Trophoblast cell (in vitro differentiated cells and primary cell): ENCODE results near the gene IQSEC1.

ENCODE experiments used
- DNase-seq, 2 donors: peaks; one replicate each; pipeline ENCODE4 v3.0.0-alpha.2; 2016
- H2AFZ ChIP-seq: 2 replicates; pipeline ENCODE4 v1.6.1; 2013; ENCODE audit warnings: low read length, moderate library complexity, mild to moderate bottlenecking; ENCODE audit not compliant: insufficient read depth, poor library complexity
- H2AK5ac ChIP-seq: 2 replicates; pipeline ENCODE4 v1.6.1; 2013; ENCODE audit warnings: mild to moderate bottlenecking, low read length
- H2BK120ac ChIP-seq: 2 replicates; pipeline ENCODE4 v1.6.1; 2013; ENCODE audit warnings: low read length, mild to moderate bottlenecking, moderate library complexity; ENCODE audit not compliant: insufficient read depth, poor library complexity
- H2BK12ac ChIP-seq: 2 replicates; pipeline ENCODE4 v1.6.1; 2013; ENCODE audit warnings: mild to moderate bottlenecking, low read length, moderate library complexity
- H2BK5ac ChIP-seq: 2 replicates; pipeline ENCODE4 v1.6.1; 2013; ENCODE audit warnings: low read length, low read depth, moderate library complexity, mild to moderate bottlenecking; ENCODE audit not compliant: poor library complexity
- H3K14ac ChIP-seq: 2 replicates; pipeline ENCODE4 v1.6.1; 2013; ENCODE audit warnings: mild to moderate bottlenecking, low read length
- H3K18ac ChIP-seq: 2 replicates; pipeline ENCODE4 v1.6.1; 2013; ENCODE audit warnings: mild to moderate bottlenecking, low read length
- H3K23ac ChIP-seq: 2 replicates; pipeline ENCODE4 v1.6.1; 2013; ENCODE audit warnings: low read length
- H3K27ac ChIP-seq: 2 replicates; pipeline ENCODE4 v1.5.1; 2013; ENCODE audit warnings: low read depth, mild to moderate bottlenecking, inconsistent platforms, low read length, moderate library complexity
- H3K27me3 ChIP-seq: 2 replicates; pipeline ENCODE4 v1.6.1; 2013; ENCODE audit warnings: inconsistent platforms, mild to moderate bottlenecking, low read length, moderate library complexity; ENCODE audit not compliant: insufficient read depth
- H3K36me3 ChIP-seq, 2 experiments: 1 replicate in 1 of 2; 2 replicates in 1 of 2; pipeline ENCODE4 v1.6.1; 2013; ENCODE audit warnings: low read length in 2 of 2, mild to moderate bottlenecking in 2 of 2, moderate library complexity in 1 of 2; ENCODE audit not compliant: insufficient read depth in 2 of 2, control insufficient read depth in 1 of 2
- H3K4ac ChIP-seq: 2 replicates; pipeline ENCODE4 v1.6.1; 2013; ENCODE audit warnings: low read depth, mild to moderate bottlenecking, low read length, moderate library complexity
- H3K4me1 ChIP-seq, 2 experiments: 1 replicate in 1 of 2; 2 replicates in 1 of 2; pipeline ENCODE4 v1.6.1; 2013; ENCODE audit warnings: low read length in 2 of 2, mild to moderate bottlenecking in 2 of 2, moderate library complexity in 1 of 2; ENCODE audit not compliant: insufficient read depth in 2 of 2, control insufficient read depth in 1 of 2
- H3K4me2 ChIP-seq: 2 replicates; pipeline ENCODE4 v1.6.1; 2013; ENCODE audit warnings: inconsistent platforms, mild to moderate bottlenecking, low read length, moderate library complexity
- H3K4me3 ChIP-seq: 2 replicates; pipeline ENCODE4 v1.5.1; 2013; ENCODE audit warnings: mild to moderate bottlenecking, low read depth, low read length, inconsistent platforms
- H3K79me1 ChIP-seq: one replicate; pipeline ENCODE4 v1.6.1; 2013; ENCODE audit warnings: low read length
- H3K79me2 ChIP-seq: 2 replicates; pipeline ENCODE4 v1.6.1; 2013; ENCODE audit warnings: low read length, mild to moderate bottlenecking; ENCODE audit not compliant: control insufficient read depth, insufficient read depth, poor library complexity
- H3K9ac ChIP-seq: 2 replicates; pipeline ENCODE4 v1.6.1; 2013; ENCODE audit warnings: mild to moderate bottlenecking, low read length
- H3K9me3 ChIP-seq: 2 replicates; pipeline ENCODE4 v1.6.1; 2013; ENCODE audit warnings: low read depth, mild to moderate bottlenecking, control low read depth, inconsistent platforms, low read length; ENCODE audit not compliant: insufficient read depth
- H4K12ac ChIP-seq: 2 replicates; pipeline ENCODE4 v1.6.1; 2013; ENCODE audit warnings: low read depth, mild to moderate bottlenecking, low read length, moderate library complexity
- H4K8ac ChIP-seq: 2 replicates; pipeline ENCODE4 v1.6.1; 2013; ENCODE audit warnings: low read depth, mild to moderate bottlenecking, low read length, moderate library complexity
- H4K91ac ChIP-seq: one replicate; pipeline ENCODE4 v1.6.1; 2013; ENCODE audit warnings: low read depth, mild to moderate bottlenecking, low read length, moderate library complexity
- WGBS: extraction: QIAGEN DNeasy Blood & Tissue Kit; methylation state at CpG from one replicate; pipeline ENCODE4 v1.1.7; 2013; ENCODE audit warnings: missing lambda C conversion rate; ENCODE audit not compliant: insufficient read length, insufficient coverage; ENCODE audit errors: extremely low coverage; 5-methylcytosine and 5-hydroxymethylcytosine counted together

Gene IQSEC1

GRCh38 chr3:12964711-12965612, 108.3 kb downstream of the IQSEC1 start:
- H3K23ac ChIP-seq = no peak overlapping the region
- no peaks in the 10 kb centered on the region for H3K9me3 ChIP-seq
- H3K18ac ChIP-seq = no peak overlapping the region
- no peak overlapping the region for H3K4ac ChIP-seq
- no peak overlapping the region for H3K4me3 ChIP-seq
- H2BK12ac ChIP-seq = no peak overlapping the region
- no peak overlapping the region for H4K12ac ChIP-seq
- H3K4me2 ChIP-seq = no peak overlapping the region
- no peaks in the 10 kb centered on the region for H3K27me3 ChIP-seq
- H3K36me3 ChIP-seq = no peaks in the 10 kb centered on the region
- WGBS = no CpG with 5 or more reads among the region's 11 CpGs
- H3K79me2 ChIP-seq = peaks cover 7% of the 10 kb centered on the region
- no peak overlapping the region for H3K14ac ChIP-seq
- peaks cover 6 to 15% of the 10 kb centered on the region in 2 experiments for H3K4me1 ChIP-seq
- no peak for DNase-seq
- H2BK5ac ChIP-seq = no peak overlapping the region
- peaks cover 6% of the 10 kb centered on the region for H3K79me1 ChIP-seq
- H2AFZ ChIP-seq = no peak overlapping the region
- no peak overlapping the region for H4K8ac ChIP-seq
- no peak overlapping the region for H3K27ac ChIP-seq
- no peak overlapping the region for H4K91ac ChIP-seq
- no peak overlapping the region for H2AK5ac ChIP-seq
- H2BK120ac ChIP-seq = no peak overlapping the region
- no peak overlapping the region for H3K9ac ChIP-seq

- no peak overlapping the region for H3K18ac ChIP-seq
- H4K91ac ChIP-seq = no peak overlapping the region
- no peak overlapping the region for H4K12ac ChIP-seq
- no CpG with 5 or more reads among the region's 8 CpGs for WGBS
- peak overlapping the region; percentile 31 for H3K4me3 ChIP-seq
- no peak overlapping the region for H3K4ac ChIP-seq
- H2AFZ ChIP-seq = no peak overlapping the region
- no peak overlapping the region for H2BK5ac ChIP-seq
- no peak overlapping the region for H2AK5ac ChIP-seq
- H3K27ac ChIP-seq = no peak overlapping the region
- H3K4me2 ChIP-seq = no peak overlapping the region
- DNase-seq = peak in 1 of 2 donors; percentile 27
- no peak overlapping the region for H3K23ac ChIP-seq
- no peak overlapping the region for H2BK120ac ChIP-seq
- no peaks in the 10 kb centered on the region for H3K27me3 ChIP-seq
- H4K8ac ChIP-seq = no peak overlapping the region
- no peaks in the 10 kb centered on the region for H3K36me3 ChIP-seq
- H3K9me3 ChIP-seq = peaks cover 3% of the 10 kb centered on the region
- H3K9ac ChIP-seq = no peak overlapping the region
- no peak overlapping the region for H2BK12ac ChIP-seq
- H3K79me2 ChIP-seq = peaks cover 7% of the 10 kb centered on the region
- H3K79me1 ChIP-seq = peaks cover 6% of the 10 kb centered on the region
- no peak overlapping the region for H3K14ac ChIP-seq
- peaks cover 6 to 15% of the 10 kb centered on the region in 2 experiments for H3K4me1 ChIP-seq
Measured at GRCh38 chr3:12963922-12964701, 109.1 kb downstream of the IQSEC1 start.

GRCh38 chr3:12963231-12963896, 109.9 kb downstream of the IQSEC1 start:
- Histone ChIP-seq H3K4me2 (no peak overlapping the region), H3K18ac (no peak overlapping the region), H2AFZ (no peak overlapping the region), H2BK5ac (no peak overlapping the region), H3K14ac (no peak overlapping the region), H4K91ac (no peak overlapping the region), H3K9me3 (peaks cover 3% of the 10 kb centered on the region), H3K79me2 (peaks cover 7% of the 10 kb centered on the region), H4K8ac (no peak overlapping the region), H3K4ac (no peak overlapping the region), H3K23ac (no peak overlapping the region), H3K4me3 (peak overlapping the region; percentile 31), H2BK12ac (no peak overlapping the region), H3K27ac (no peak overlapping the region), H3K36me3 (no peaks in the 10 kb centered on the region), H3K27me3 (no peaks in the 10 kb centered on the region), H3K9ac (no peak overlapping the region), H3K4me1 (peaks cover 6 to 15% of the 10 kb centered on the region in 2 experiments), H2BK120ac (no peak overlapping the region), H4K12ac (no peak overlapping the region), H3K79me1 (peaks cover 6% of the 10 kb centered on the region), H2AK5ac (no peak overlapping the region)
- no peak for DNase-seq
- no CpG with 5 or more reads among the region's 7 CpGs for WGBS

- Histone ChIP-seq H2AFZ (no peak overlapping the region), H3K27me3 (no peaks in the 10 kb centered on the region), H3K9ac (no peak overlapping the region), H3K4me2 (no peak overlapping the region), H3K4ac (no peak overlapping the region), H2BK120ac (no peak overlapping the region), H4K8ac (no peak overlapping the region), H3K27ac (no peak overlapping the region), H3K36me3 (no peaks in the 10 kb centered on the region), H3K4me1 (peaks cover 6 to 12% of the 10 kb centered on the region in 2 experiments), H3K9me3 (peaks cover 3% of the 10 kb centered on the region), H4K91ac (no peak overlapping the region), H3K4me3 (no peak overlapping the region), H3K79me1 (peaks cover 5% of the 10 kb centered on the region), H3K14ac (no peak overlapping the region), H3K79me2 (peaks cover 5% of the 10 kb centered on the region), H2BK5ac (no peak overlapping the region), H2AK5ac (no peak overlapping the region), H3K18ac (no peak overlapping the region), H2BK12ac (no peak overlapping the region), H3K23ac (no peak overlapping the region), H4K12ac (no peak overlapping the region)
- DNase-seq = no peak
- WGBS = no CpG with 5 or more reads among the region's 3 CpGs
Measured at GRCh38 chr3:12962292-12962691, 110.9 kb downstream of the IQSEC1 start.
